ENCODE results near the gene WDR36.

WDR36 gene

GRCh38 chr5:111063709-111064322 is 28.3 kb upstream of the WDR36 start:
- peak; percentile 60 for TF ChIP-seq CTCF (IDR thresholded peaks at IDR 0.05; ENCODE audit: low read depth, low read length)
- H3K27me3 ChIP-seq, result peaks cover 37% of the 10 kb centered on the region
- no peak overlapping the region for H3K4me3 ChIP-seq (ENCODE audit: low read depth, low read length)
- no peaks in the 10 kb centered on the region for H3K36me3 ChIP-seq
- H3K4me1 ChIP-seq, result no peaks in the 10 kb centered on the region
- no peaks in the 10 kb centered on the region for H3K9me3 ChIP-seq
- no peak for DNase-seq

GRCh38 chr5:111066261-111066938 is 25.7 kb upstream of the WDR36 start:
- no peak for DNase-seq
- H3K27me3 ChIP-seq, result peaks cover 63% of the 10 kb centered on the region
- no peak for TF ChIP-seq CTCF (IDR thresholded peaks at IDR 0.05; ENCODE audit: low read depth, low read length)
- no peaks in the 10 kb centered on the region for H3K36me3 ChIP-seq
- no peak overlapping the region for H3K4me3 ChIP-seq (ENCODE audit: low read depth, low read length)
- no peaks in the 10 kb centered on the region; the same call in 1 of the 2 replicates for H3K4me1 ChIP-seq
- no peaks in the 10 kb centered on the region for H3K9me3 ChIP-seq

- Histone ChIP-seq H3K27me3 (peaks cover 81% of the 10 kb centered on the region), H3K9me3 (no peaks in the 10 kb centered on the region), H3K4me3 (ENCODE audit: low read depth, low read length) (no peak overlapping the region), H3K36me3 (no peaks in the 10 kb centered on the region), H3K4me1 (no peaks in the 10 kb centered on the region; the same call in 1 of the 2 replicates)
- TF ChIP-seq CTCF (IDR thresholded peaks at IDR 0.05; ENCODE audit: low read depth, low read length), result no peak
- no peak for DNase-seq
Measured at GRCh38 chr5:111068213-111068612, 23.9 kb upstream of the WDR36 start.

GRCh38 chr5:111069839-111070238 is 22.3 kb upstream of the WDR36 start:
- Histone ChIP-seq H3K4me1 (no peaks in the 10 kb centered on the region; the same call in 1 of the 2 replicates), H3K36me3 (no peaks in the 10 kb centered on the region), H3K27me3 (peaks cover 95% of the 10 kb centered on the region), H3K4me3 (ENCODE audit: low read depth, low read length) (no peak overlapping the region), H3K9me3 (no peaks in the 10 kb centered on the region)
- DNase-seq, result no peak
- no peak for TF ChIP-seq CTCF (IDR thresholded peaks at IDR 0.05; ENCODE audit: low read depth, low read length)

- H3K36me3 ChIP-seq, result no peaks in the 10 kb centered on the region
- no peaks in the 10 kb centered on the region for H3K9me3 ChIP-seq
- peak; percentile 53 for DNase-seq
- no peaks in the 10 kb centered on the region; the same call in 1 of the 2 replicates for H3K4me1 ChIP-seq
- H3K4me3 ChIP-seq (ENCODE audit: low read depth, low read length), result peak overlapping the region; percentile 22
- H3K27me3 ChIP-seq, result peaks cover 96% of the 10 kb centered on the region
- no peak for TF ChIP-seq CTCF (IDR thresholded peaks at IDR 0.05; ENCODE audit: low read depth, low read length)
Measured at GRCh38 chr5:111070272-111071134, 21.6 kb upstream of the WDR36 start.

Data from BE2C (cell line).